Stimulated activated CD8-positive, alpha-beta memory T cell treated with anti-CD3 and anti-CD28 coated beads, Interleukin-4, amount 100 ng/mL, for 1 hour (primary cell): ENCODE measurements around the gene PODN.
A peak's percentile ranks its signal among the peaks of the same experiment; 100 is the strongest.

Experiments
- DNase-seq, 2 donors: peaks; one replicate each; pipeline ENCODE4 v3.0.0-alpha.2; 2020; ENCODE audit warnings: low read depth in 2 of 2, low spot score in 1 of 2

The PODN gene

DNA sequence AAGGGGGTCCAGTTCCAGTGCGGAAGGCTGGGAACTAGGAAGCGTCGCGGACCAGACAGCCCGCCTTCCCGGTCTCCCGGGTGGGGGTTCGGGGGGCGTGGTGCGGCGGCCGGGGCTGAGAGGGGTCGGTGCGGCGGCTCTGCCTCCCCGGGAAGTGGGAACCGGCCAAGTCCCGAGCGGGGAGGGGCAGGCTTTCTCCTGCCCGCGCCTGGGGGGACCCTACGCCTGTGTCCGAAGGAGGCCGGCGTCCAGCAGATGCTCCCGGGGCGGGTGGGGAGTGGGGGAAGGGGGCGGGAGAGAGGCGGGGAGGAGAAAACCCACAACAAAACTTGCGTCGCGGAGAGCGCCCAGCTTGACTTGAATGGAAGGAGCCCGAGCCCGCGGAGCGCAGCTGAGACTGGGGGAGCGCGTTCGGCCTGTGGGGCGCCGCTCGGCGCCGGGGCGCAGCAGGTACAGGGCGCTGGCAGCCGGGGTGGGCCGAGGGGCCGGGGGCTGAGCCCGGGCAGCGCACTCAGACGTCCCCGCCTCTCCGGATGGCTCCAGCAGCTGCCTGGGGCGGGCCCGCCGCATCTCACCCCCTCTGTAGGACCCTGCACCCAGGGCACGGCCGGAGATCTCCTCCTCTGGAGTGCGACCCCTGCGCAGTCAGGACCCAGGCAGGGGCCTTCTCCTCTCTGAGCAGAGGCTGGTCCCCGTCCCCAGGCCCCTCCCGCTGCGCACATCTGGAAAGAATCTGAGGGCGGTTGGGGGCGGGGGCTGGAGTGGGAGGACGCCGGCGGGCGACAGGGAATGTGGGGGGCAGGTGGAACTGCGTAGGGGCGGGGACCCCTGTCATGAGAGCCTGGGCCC lies at the start of gene PODN:
Gene PODN, plus strand, starts transcription at position 355 of the 849 bp plus-strand sequence. CDS start 7,643 bp downstream, outside the sequence.
- no peak for DNase-seq

- peak; percentile 24 to 51 for DNase-seq
Measured at GRCh38 chr1:53014791-53015507, 47.1 kb upstream of the PODN start.

GRCh38 chr1:53015508-53015860 lies 46.5 kb upstream of the PODN start:
- no peak for DNase-seq

DNA sequence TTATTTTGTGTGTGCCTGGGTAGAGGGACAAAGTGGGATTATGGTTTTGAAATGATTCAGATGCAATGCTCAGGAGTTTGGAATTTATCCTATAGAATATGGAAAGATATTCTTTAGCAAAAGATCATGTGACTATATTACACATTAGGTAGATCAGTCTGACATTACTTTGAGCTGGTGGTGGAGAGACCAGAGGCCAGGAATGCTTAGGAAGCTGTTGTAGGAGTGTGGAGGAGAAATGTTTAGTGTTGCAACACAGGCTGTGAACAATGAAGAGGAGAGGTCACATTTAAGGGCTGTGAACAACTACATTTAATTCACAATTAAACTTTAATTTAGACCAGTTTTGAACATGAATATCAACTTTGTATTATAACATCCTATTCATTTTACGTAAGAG lies 45.3 kb upstream of the PODN start:
- DNase-seq: no peak

GRCh38 chr1:53020588-53020987 lies 41.4 kb upstream of the PODN start:
- DNase-seq: no peak

GRCh38 chr1:53022179-53022578 lies 39.8 kb upstream of the PODN start:
- no peak for DNase-seq

DNA sequence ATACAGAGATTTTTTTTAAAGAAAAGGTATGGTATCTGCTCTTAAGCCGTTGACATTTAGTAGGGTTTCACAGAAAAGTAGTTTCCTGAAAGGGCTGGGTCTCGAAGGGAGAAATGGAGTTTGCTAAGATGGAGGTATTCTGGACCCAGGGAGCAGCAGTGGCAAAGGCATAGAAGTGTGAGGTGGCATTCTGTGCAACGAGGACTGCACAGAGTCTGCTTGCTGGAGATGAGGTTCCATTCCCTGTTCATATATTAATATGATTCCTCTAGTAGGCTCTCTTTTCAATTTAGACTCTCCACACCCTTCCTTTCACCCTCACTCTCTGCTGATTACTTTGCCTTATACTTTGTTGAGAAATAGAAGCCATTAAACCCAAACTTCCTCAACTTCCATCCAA lies 38.5 kb upstream of the PODN start:
- DNase-seq: no peak

DNA sequence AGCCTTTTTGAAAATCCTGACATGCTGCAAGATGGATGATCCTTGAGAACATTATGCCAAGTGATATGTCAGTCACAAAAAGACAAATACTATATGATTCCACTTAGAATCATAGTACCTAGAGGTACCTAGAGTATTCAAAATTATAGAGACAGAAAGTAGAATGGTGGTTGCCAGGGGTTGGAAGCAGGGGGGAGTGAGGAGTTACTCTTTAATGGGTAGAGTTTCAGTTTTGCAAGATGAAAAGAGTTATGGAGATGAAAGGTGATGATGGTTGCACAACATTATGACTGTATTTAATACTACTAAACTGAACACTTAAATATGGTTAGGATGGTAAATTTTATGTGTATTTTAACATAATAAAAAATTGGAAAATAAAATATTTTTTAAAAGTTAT lies 37.9 kb upstream of the PODN start:
- no peak for DNase-seq

GRCh38 chr1:53025034-53025768 lies 36.8 kb upstream of the PODN start:
- no peak for DNase-seq

- DNase-seq: no peak
Measured at GRCh38 chr1:53025769-53026112, 36.3 kb upstream of the PODN start.

DNA sequence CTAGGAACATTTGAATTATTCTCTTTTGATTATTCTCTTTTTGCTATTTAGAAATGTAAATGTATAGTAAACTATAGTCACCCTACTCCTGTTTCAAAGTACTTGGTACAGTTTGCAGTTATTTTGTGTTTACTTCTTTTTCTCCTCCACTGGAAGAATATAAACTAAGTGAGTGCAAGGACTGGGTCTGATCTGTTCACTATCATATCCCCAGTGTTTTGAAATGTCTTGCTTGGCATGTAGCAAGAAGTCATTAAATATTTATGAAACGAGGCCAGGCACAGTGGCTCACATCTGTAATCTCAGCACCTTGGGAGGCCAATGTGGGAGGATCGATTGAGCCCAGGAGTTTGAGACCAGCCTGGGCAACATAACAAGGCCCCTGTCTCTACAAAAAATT lies 35.8 kb upstream of the PODN start:
- DNase-seq: no peak

GRCh38 chr1:53031732-53032131 lies 30.3 kb upstream of the PODN start:
- no peak for DNase-seq

DNA sequence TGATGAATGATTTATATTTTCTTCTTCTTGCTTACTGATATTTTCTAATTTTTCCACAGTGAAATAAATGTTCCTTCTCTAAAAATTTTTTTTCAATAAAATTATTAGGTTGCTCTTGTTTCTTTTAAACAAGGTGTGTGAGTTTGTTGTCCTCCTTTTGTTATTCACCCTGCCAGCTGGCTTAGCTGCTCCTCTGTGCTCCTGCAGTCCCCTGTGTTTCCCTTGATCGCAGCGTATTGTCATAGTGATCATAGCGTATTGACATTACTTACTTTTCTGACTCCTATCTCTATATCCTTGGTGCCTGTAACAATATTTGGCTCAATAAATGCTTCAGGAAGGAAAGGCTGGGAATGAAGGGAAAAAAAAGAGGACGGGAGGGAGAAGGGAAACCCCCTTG lies 24.9 kb upstream of the PODN start:
- DNase-seq: no peak

DNA sequence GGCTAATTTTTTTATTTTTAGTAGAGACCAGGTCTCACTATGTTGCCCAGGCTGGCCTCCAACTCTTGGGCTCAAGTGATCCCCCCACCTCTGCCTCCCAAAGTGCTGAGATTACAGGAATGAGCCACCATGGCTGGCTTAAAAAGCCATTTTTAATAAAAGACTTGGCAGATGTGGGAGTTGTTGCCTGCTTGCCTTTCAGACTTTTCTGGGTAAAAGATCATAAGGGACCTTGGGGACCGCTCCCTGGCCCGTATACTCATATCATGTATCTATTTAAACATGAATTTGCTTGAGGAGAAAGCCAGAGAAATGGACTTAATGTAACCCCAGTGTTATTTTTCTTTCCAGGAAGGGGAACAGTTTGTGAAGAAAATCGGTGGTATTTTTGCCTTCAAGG lies 23.4 kb upstream of the PODN start:
- DNase-seq: no peak

- DNase-seq: no peak
Measured at GRCh38 chr1:53043271-53043670, 18.7 kb upstream of the PODN start.

- no peak for DNase-seq
Measured at GRCh38 chr1:53044926-53045325, 17.1 kb upstream of the PODN start.

- DNase-seq: no peak
Measured at GRCh38 chr1:53046930-53047329, 15.1 kb upstream of the PODN start.

DNA sequence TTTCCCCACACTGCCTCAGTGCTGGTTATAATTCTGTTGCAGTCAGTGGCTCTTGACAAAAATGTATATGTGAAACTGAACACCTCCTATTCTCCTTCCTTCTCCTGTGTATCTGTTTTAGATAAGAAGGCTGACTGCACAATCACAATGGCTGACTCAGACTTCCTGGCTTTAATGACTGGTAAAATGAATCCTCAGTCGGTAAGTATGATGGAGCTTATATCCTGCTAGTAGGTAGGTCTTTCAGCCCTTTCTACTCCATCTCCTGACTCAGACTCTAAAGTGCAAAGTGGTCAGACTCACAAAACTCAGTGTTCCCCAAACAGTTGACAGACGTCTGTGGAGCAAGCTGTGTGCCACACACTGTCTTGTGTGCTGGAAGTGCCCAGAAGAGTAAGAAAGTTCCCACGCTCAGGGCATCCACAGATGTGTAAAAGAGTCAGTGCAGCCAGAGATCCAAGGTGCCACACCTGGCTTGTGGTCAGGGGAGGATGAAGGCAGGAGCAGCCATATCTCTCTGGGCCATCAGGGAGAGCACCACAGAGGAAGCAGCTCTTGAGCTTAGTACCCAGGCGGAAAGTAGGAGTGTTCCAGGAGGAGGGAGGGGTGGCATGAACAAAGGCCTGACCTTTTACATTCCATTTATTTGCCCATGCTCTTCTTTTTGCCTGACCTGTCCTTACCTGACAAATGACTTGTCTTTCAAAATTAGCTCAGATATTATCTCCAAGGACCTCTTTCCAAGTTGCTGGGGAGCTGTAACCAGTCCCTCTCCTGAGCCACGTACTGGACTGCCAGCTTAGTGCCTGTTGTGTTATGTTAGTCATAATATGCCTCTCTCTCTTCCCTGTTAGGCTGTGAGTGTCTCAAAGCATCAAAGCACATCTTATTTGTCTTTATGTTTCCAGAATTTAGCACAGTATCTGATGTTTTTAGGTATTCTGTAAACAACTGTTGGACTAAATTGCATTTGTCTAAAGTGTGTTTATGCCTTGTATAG lies 14.0 kb upstream of the PODN start:
- DNase-seq: no peak

DNA sequence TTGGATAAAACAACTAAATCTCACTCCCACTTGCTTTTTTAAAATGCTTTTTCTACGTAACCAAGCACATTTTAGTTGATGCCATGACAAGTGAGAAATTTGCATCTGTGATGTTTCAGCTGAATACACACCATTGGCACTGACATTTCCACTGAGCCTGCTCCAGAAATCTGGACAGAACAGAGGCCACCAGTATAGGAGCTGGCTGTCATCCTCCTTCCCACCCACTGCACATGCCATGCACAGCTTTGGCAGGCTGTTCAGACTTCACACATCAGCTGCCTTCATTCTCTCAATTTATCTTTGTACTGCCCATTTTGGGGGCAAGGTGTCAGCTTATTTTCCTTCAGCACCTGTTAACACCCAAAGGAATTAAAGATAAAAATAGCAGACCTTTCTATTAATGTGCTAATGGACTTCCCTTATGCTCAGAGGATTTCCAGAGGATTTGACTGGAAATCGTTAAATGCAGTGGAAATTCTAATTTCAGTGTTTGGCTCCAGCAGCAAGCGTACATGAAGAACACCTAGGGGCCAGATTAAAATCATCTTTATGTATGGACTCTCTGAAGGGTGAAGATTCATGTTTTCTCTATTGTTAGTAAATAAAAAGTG lies 12.9 kb upstream of the PODN start:
- no peak for DNase-seq

GRCh38 chr1:53049574-53049967 lies 12.4 kb upstream of the PODN start:
- DNase-seq: no peak
